ENCODE data around the gene SUMO1. TPM values are rescaled to one million over a fixed set of nuclear protein-coding genes. Genes with fewer than 3 reads are reported as not detected.

Gene SUMO1
- polyA plus RNA-seq, 3 donors = 30.4 to 159 (median 156) TPM

DNA sequence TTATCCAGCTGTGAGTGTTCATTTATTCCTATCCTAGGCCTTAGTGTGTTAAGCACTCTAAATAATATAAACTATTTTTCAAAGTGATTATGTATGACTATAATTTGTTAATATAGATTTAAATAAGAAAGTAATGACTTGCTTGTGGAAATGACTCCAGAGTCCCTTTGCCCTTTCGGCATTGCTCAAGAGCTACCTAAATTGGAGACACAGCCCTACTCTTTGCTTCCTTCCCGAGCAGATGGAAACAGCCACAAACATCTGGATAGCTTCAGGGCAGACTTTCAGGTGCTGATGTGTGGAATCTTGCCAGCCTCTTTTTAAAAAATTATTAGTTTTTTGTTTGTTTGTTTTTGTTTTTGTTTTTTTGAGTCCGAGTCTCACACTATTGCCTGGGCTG, 44.0 kb downstream of the SUMO1 start:
- no peak for DNase-seq
- H3K27ac Mint-ChIP-seq = no peak overlapping the region
- Histone ChIP-seq H3K27me3 (ENCODE audit: control insufficient read depth in 2 of 2, insufficient read depth in 2 of 2, low read length in 2 of 2) (no peaks in the 10 kb centered on the region), H3K4me3 (replicated peaks in 1 of 3; ENCODE audit: low read depth in 2 of 3, low read length in 3 of 3) (no peak overlapping the region), H3K9ac (ENCODE audit: insufficient read depth, low read length, poor library complexity, severe bottlenecking) (no peak overlapping the region), H3K36me3 (replicated peaks in 1 of 2; ENCODE audit: control insufficient read depth in 1 of 2, insufficient read depth in 2 of 2, low read length in 2 of 2) (no peaks in the 10 kb centered on the region), H3K27ac (ENCODE audit: low read depth in 1 of 2, low read length in 2 of 2) (no peak overlapping the region), H3K4me1 (ENCODE audit: control insufficient read depth in 1 of 2, insufficient read depth in 2 of 2, low read length in 2 of 2) (peaks cover 5 to 6% of the 10 kb centered on the region in 2 donors), H3K9me3 (replicated peaks in 1 of 2; ENCODE audit: control insufficient read depth in 1 of 2, insufficient read depth in 1 of 2, low read length in 2 of 2) (no peaks in the 10 kb centered on the region), H3K4me2 (replicated peaks; ENCODE audit: extremely low read depth, low read length, poor library complexity, severe bottlenecking) (no peak overlapping the region), H4K20me1 (ENCODE audit: insufficient read depth, low read length) (no peaks in the 10 kb centered on the region), H3K79me2 (ENCODE audit: insufficient read depth, low read length) (no peaks in the 10 kb centered on the region), H2AFZ (ENCODE audit: insufficient read depth, low read depth, low read length, poor library complexity, severe bottlenecking) (no peak overlapping the region)
- H3K9me3 Mint-ChIP-seq = no peaks in the 10 kb centered on the region
- peaks cover 0 to 3% (median 0%) of the 10 kb centered on the region in 3 donors for H3K27me3 Mint-ChIP-seq (ENCODE audit: low read depth in 3 of 3)
- intact Hi-C loops (cut with micrococcal nuclease) = no loop called here
- H3K4me1 Mint-ChIP-seq = peaks cover 8% of the 10 kb centered on the region
- no peak overlapping the region for H3K4me3 Mint-ChIP-seq
- WGBS (ENCODE audit: insufficient coverage) = 86% methylated on average over 2 of the region's 3 CpGs
- H3K36me3 Mint-ChIP-seq = no peaks in the 10 kb centered on the region
- TF ChIP-seq, protein P1, sequence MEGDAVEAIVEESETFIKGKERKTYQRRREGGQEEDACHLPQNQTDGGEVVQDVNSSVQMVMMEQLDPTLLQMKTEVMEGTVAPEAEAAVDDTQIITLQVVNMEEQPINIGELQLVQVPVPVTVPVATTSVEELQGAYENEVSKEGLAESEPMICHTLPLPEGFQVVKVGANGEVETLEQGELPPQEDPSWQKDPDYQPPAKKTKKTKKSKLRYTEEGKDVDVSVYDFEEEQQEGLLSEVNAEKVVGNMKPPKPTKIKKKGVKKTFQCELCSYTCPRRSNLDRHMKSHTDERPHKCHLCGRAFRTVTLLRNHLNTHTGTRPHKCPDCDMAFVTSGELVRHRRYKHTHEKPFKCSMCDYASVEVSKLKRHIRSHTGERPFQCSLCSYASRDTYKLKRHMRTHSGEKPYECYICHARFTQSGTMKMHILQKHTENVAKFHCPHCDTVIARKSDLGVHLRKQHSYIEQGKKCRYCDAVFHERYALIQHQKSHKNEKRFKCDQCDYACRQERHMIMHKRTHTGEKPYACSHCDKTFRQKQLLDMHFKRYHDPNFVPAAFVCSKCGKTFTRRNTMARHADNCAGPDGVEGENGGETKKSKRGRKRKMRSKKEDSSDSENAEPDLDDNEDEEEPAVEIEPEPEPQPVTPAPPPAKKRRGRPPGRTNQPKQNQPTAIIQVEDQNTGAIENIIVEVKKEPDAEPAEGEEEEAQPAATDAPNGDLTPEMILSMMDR (IDR thresholded peaks at IDR 0.05) = no peak

DNA sequence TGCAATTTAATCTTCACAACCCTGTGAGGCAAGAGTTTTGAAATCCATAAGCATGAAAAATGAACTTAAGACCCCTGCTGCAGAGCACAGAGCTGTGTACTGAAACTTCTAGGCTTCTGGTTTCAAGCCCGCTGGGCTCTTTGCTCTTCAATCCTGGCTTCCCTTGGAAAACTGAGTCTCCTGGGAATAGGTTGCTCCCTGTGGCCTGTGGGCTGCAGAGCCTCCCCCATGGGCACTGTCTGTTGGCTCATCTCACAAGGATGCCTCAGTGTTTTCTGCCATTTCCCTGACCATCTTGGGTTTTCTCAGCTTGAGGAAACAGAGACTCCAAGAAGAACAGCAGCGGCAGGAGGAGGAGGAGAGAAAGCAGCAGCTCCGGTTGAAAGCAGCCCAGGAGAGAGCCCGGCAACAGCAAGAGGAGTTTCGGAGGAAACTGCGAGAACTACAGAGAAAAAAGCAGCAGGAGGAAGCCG, 44.5 kb downstream of the SUMO1 start:
- TF ChIP-seq, protein P1 (IDR thresholded peaks at IDR 0.05) = no peak
- Histone ChIP-seq H3K27ac (ENCODE audit: low read depth in 1 of 2, low read length in 2 of 2) (no peak overlapping the region), H3K9me3 (replicated peaks in 1 of 2; ENCODE audit: control insufficient read depth in 1 of 2, insufficient read depth in 1 of 2, low read length in 2 of 2) (no peaks in the 10 kb centered on the region), H3K36me3 (replicated peaks in 1 of 2; ENCODE audit: control insufficient read depth in 1 of 2, insufficient read depth in 2 of 2, low read length in 2 of 2) (no peaks in the 10 kb centered on the region), H3K4me1 (ENCODE audit: control insufficient read depth in 1 of 2, insufficient read depth in 2 of 2, low read length in 2 of 2) (peaks cover 5 to 6% of the 10 kb centered on the region in 2 donors), H3K9ac (ENCODE audit: insufficient read depth, low read length, poor library complexity, severe bottlenecking) (no peak overlapping the region), H3K4me2 (replicated peaks; ENCODE audit: extremely low read depth, low read length, poor library complexity, severe bottlenecking) (no peak overlapping the region), H4K20me1 (ENCODE audit: insufficient read depth, low read length) (no peaks in the 10 kb centered on the region), H3K4me3 (replicated peaks in 1 of 3; ENCODE audit: low read depth in 2 of 3, low read length in 3 of 3) (no peak overlapping the region), H2AFZ (ENCODE audit: insufficient read depth, low read depth, low read length, poor library complexity, severe bottlenecking) (no peak overlapping the region), H3K27me3 (ENCODE audit: control insufficient read depth in 2 of 2, insufficient read depth in 2 of 2, low read length in 2 of 2) (no peaks in the 10 kb centered on the region), H3K79me2 (ENCODE audit: insufficient read depth, low read length) (no peaks in the 10 kb centered on the region)
- Mint-ChIP-seq H3K4me1 (peaks cover 8% of the 10 kb centered on the region), H3K36me3 (no peaks in the 10 kb centered on the region), H3K27me3 (ENCODE audit: low read depth in 3 of 3) (peaks cover 0 to 3% (median 0%) of the 10 kb centered on the region in 3 donors), H3K4me3 (no peak overlapping the region), H3K9me3 (no peaks in the 10 kb centered on the region), H3K27ac (no peak overlapping the region)
- intact Hi-C loops (cut with micrococcal nuclease) = no loop called here
- 91% methylated on average over 6 of the region's 7 CpGs for WGBS (ENCODE audit: insufficient coverage)
- no peak for DNase-seq
